ENCODE measurements around the gene VAV1.

DNA sequence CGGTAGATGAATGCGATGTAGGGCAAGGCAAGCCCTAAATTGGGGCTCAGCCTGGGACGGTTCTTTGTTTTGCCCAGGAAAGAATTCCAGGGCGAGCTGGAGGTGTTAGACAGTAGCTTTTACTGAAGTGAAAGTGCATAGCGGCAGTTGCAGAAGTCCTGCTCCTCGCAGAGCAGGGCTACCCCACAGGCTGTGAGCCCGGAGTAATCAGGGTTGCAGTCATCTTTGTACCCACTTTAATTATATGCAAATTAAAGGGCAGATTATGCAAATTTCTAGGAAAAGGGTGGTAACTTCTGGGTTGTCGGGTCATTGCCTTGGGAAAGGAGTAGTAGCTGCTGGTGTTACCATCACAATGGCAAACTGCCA is 30.5 kb downstream of the VAV1 start:
- TF ChIP-seq, protein P1, sequence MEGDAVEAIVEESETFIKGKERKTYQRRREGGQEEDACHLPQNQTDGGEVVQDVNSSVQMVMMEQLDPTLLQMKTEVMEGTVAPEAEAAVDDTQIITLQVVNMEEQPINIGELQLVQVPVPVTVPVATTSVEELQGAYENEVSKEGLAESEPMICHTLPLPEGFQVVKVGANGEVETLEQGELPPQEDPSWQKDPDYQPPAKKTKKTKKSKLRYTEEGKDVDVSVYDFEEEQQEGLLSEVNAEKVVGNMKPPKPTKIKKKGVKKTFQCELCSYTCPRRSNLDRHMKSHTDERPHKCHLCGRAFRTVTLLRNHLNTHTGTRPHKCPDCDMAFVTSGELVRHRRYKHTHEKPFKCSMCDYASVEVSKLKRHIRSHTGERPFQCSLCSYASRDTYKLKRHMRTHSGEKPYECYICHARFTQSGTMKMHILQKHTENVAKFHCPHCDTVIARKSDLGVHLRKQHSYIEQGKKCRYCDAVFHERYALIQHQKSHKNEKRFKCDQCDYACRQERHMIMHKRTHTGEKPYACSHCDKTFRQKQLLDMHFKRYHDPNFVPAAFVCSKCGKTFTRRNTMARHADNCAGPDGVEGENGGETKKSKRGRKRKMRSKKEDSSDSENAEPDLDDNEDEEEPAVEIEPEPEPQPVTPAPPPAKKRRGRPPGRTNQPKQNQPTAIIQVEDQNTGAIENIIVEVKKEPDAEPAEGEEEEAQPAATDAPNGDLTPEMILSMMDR (IDR thresholded peaks at IDR 0.05): no peak
- TF ChIP-seq POLR2AphosphoS5 (IDR thresholded peaks at IDR 0.05): no peak
- TF ChIP-seq POLR2A (IDR thresholded peaks at IDR 0.05): no peak
